Subcutaneous adipose tissue (tissue), 4 donors: ENCODE measurements around the gene CHST13. TPM values are rescaled to one million over a fixed set of nuclear protein-coding genes. Genes with fewer than 3 reads are reported as not detected.

Source experiments
- CTCF ChIP-seq: fragments of 450-650 bp; IDR thresholded peaks from one replicate; pipeline ENCODE4 v1.5.1; 2016; ENCODE audit warnings: low read depth, mild to moderate bottlenecking, control low read depth, antibody characterized with exemption, moderate library complexity
- total RNA-seq, 4 donors: library from RNA; depleted of rRNA; stranded (reverse); fragments of >200 nt; gene quantifications; one replicate each; pipeline ENCODE4 v1.1.0, GENCODE V29; 2016

The CHST13 gene
- total RNA-seq, 4 donors from 2014 or later = 0.66 to 2.5 (median 1.3) TPM

DNA sequence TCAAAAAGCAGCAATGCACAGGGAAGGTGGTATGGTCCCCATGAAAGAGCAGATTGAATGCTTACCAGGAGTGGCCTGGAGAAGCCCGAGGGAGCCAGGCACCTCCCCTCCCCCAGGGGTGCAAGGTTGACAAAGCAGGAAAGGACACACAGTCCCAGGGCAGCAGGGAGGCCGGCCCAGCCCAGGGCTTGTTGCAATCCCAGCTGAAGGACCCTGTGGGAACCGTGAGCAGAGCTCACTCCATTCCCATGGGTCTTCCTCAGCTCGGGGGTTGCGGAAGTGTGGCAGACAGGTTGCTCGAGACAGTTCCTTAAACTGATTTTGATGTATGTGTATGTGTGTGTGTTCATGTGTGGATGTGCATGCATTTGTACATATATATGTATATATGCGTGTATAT is 22.2 kb upstream of the CHST13 start:
- no peak for TF ChIP-seq CTCF

DNA sequence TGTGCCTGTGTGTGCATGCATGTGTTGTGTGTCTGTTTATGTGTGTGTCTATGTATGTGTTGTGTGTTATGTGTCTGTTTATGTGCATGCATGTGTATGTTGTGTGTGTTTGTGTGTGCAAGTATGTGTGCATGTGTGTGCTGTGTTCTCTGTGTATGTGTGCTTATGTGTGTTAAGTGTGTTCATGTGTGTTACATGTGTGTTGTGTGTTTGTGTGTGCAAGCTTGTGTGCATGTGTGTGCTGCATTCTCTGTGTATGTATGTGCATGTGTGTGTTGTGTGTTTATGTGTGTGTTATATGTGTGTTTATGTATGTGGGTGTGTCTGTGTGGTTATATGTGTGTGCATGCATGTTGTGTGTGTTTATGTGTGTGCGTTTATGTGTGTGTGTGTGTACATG is 21.3 kb upstream of the CHST13 start:
- TF ChIP-seq CTCF = no peak

DNA sequence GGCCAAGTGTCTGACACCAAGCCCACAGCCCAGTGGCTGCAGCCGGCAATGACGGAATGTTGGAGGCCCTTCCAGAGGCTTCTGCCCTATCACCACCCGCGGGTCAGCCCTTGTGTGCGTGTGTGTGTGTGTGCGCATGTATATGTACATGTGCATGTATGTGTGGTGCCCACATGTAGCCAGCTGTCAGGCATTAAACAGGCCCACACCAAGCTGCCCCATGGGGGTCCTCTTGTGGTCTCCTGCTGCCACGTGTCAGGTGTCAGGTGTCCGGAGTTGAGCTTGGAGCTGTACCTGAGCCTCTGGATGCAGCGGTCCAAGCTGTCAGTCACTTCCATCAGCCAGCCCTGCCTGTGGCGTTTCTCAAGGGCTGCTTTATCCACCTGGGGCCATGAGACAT is 20.3 kb upstream of the CHST13 start:
- no peak for TF ChIP-seq CTCF

GRCh38 chr3:126507886-126508285 is 16.1 kb upstream of the CHST13 start:
- TF ChIP-seq CTCF = no peak

DNA sequence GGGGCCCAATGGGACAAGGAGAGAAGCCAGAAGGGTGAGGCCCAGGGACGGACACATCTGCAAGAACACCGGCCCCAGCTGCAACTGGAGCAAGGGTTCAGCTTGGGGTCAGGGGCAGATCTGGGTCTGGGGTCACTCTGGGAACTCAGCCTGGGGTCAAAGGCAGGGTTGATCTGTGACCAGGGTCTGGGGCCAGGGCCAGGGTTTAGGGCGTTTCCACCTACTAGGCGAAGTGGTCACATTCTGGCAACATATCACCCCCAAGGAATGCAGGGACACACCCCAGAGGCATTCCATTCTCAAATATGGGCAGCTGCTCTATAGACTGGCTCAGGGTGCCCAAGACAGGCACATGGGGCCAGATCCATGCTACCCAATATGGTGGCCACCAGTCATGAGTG is 15.4 kb upstream of the CHST13 start:
- TF ChIP-seq CTCF = no peak

GRCh38 chr3:126509597-126510307 is 14.2 kb upstream of the CHST13 start:
- no peak for TF ChIP-seq CTCF

GRCh38 chr3:126510308-126510910 is 13.5 kb upstream of the CHST13 start:
- TF ChIP-seq CTCF = no peak
